Measurements from ENCODE around the gene CYTH4. TPM values are rescaled to one million over a fixed set of nuclear protein-coding genes. Genes with fewer than 3 reads are reported as not detected.

The CYTH4 gene
- total RNA-seq, 1 experiment from 2014 or later, result 0.15 TPM

- TF ChIP-seq ZNF532 (CRISPR knock-in tag; IDR thresholded peaks at IDR 0.05; ENCODE audit: borderline replicate concordance), result no peak
- TF ChIP-seq MYBL2 (CRISPR knock-in tag; IDR thresholded peaks at IDR 0.05), result no peak
- TF ChIP-seq ATF3 (CRISPR knock-in tag; conservative IDR thresholded peaks at IDR 0.05), result no peak
- TF ChIP-seq, protein P1, sequence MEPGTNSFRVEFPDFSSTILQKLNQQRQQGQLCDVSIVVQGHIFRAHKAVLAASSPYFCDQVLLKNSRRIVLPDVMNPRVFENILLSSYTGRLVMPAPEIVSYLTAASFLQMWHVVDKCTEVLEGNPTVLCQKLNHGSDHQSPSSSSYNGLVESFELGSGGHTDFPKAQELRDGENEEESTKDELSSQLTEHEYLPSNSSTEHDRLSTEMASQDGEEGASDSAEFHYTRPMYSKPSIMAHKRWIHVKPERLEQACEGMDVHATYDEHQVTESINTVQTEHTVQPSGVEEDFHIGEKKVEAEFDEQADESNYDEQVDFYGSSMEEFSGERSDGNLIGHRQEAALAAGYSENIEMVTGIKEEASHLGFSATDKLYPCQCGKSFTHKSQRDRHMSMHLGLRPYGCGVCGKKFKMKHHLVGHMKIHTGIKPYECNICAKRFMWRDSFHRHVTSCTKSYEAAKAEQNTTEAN (CRISPR knock-in tag; IDR thresholded peaks at IDR 0.05), result no peak
- no peak for TF ChIP-seq PRRX2 (CRISPR knock-in tag; IDR thresholded peaks at IDR 0.05)
- TF ChIP-seq CREB1 (CRISPR knock-in tag; IDR thresholded peaks at IDR 0.05), result no peak
Measured at GRCh38 chr22:37275622-37276021, 6.7 kb upstream of the CYTH4 start (continued).

GRCh38 chr22:37276776-37277175 lies 5.5 kb upstream of the CYTH4 start:
- CTCF ChIA-PET, result interaction anchor here (1.7 kb wide), 1 partner anchor 9 kb away, joined by 7 read pairs; no protein-coding TSS in a partner anchor
- Mint-ChIP-seq H3K36me3 (no peaks in the 10 kb centered on the region), H3K4me1 (no peaks in the 10 kb centered on the region; the same call in 1 of the 2 replicates), H3K27me3 (ENCODE audit: low read depth) (no peaks in the 10 kb centered on the region; the same call in 1 of the 2 replicates), H3K4me3 (no peak overlapping the region), H3K27ac (no peak overlapping the region), H3K9me3 (peaks cover 6% of the 10 kb centered on the region)
- ATAC-seq (peak; percentile 51; the same call in 1 of the 2 replicates), DNase-seq (ENCODE audit: low spot score) (no peak)
- POLR2A ChIA-PET, result no interaction called here
- TF ChIP-seq ATF3 (CRISPR knock-in tag; conservative IDR thresholded peaks at IDR 0.05) (no peak), ZBTB21 (CRISPR knock-in tag; IDR thresholded peaks at IDR 0.05; ENCODE audit: borderline replicate concordance) (no peak), RELA (CRISPR knock-in tag; IDR thresholded peaks at IDR 0.05; ENCODE audit: borderline replicate concordance) (no peak), USF2 (CRISPR knock-in tag; IDR thresholded peaks at IDR 0.05) (peak; percentile 89), MXD4 (CRISPR knock-in tag; IDR thresholded peaks at IDR 0.05; ENCODE audit: borderline replicate concordance) (no peak), FOXJ3 (CRISPR knock-in tag; IDR thresholded peaks at IDR 0.05; ENCODE audit: borderline replicate concordance) (no peak), ZNF263 (CRISPR knock-in tag; IDR thresholded peaks at IDR 0.05; ENCODE audit: low read depth) (no peak)
- TF ChIP-seq, protein P2, sequence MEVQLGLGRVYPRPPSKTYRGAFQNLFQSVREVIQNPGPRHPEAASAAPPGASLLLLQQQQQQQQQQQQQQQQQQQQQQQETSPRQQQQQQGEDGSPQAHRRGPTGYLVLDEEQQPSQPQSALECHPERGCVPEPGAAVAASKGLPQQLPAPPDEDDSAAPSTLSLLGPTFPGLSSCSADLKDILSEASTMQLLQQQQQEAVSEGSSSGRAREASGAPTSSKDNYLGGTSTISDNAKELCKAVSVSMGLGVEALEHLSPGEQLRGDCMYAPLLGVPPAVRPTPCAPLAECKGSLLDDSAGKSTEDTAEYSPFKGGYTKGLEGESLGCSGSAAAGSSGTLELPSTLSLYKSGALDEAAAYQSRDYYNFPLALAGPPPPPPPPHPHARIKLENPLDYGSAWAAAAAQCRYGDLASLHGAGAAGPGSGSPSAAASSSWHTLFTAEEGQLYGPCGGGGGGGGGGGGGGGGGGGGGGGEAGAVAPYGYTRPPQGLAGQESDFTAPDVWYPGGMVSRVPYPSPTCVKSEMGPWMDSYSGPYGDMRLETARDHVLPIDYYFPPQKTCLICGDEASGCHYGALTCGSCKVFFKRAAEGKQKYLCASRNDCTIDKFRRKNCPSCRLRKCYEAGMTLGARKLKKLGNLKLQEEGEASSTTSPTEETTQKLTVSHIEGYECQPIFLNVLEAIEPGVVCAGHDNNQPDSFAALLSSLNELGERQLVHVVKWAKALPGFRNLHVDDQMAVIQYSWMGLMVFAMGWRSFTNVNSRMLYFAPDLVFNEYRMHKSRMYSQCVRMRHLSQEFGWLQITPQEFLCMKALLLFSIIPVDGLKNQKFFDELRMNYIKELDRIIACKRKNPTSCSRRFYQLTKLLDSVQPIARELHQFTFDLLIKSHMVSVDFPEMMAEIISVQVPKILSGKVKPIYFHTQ (CRISPR knock-in tag; IDR thresholded peaks at IDR 0.05), result no peak
- TF ChIP-seq, protein P3, sequence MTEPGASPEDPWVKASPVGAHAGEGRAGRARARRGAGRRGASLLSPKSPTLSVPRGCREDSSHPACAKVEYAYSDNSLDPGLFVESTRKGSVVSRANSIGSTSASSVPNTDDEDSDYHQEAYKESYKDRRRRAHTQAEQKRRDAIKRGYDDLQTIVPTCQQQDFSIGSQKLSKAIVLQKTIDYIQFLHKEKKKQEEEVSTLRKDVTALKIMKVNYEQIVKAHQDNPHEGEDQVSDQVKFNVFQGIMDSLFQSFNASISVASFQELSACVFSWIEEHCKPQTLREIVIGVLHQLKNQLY (CRISPR knock-in tag; IDR thresholded peaks at IDR 0.05), result no peak
- TF ChIP-seq, protein P4, sequence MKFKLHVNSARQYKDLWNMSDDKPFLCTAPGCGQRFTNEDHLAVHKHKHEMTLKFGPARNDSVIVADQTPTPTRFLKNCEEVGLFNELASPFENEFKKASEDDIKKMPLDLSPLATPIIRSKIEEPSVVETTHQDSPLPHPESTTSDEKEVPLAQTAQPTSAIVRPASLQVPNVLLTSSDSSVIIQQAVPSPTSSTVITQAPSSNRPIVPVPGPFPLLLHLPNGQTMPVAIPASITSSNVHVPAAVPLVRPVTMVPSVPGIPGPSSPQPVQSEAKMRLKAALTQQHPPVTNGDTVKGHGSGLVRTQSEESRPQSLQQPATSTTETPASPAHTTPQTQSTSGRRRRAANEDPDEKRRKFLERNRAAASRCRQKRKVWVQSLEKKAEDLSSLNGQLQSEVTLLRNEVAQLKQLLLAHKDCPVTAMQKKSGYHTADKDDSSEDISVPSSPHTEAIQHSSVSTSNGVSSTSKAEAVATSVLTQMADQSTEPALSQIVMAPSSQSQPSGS (CRISPR knock-in tag; IDR thresholded peaks at IDR 0.05; ENCODE audit: borderline replicate concordance, low read depth), result no peak
- TF ChIP-seq, protein P1 (CRISPR knock-in tag; IDR thresholded peaks at IDR 0.05), result no peak
- TF ChIP-seq, protein P5, sequence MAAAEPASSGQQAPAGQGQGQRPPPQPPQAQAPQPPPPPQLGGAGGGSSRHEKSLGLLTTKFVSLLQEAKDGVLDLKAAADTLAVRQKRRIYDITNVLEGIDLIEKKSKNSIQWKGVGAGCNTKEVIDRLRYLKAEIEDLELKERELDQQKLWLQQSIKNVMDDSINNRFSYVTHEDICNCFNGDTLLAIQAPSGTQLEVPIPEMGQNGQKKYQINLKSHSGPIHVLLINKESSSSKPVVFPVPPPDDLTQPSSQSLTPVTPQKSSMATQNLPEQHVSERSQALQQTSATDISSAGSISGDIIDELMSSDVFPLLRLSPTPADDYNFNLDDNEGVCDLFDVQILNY (CRISPR knock-in tag; IDR thresholded peaks at IDR 0.05), result no peak
- TF ChIP-seq, protein P6, sequence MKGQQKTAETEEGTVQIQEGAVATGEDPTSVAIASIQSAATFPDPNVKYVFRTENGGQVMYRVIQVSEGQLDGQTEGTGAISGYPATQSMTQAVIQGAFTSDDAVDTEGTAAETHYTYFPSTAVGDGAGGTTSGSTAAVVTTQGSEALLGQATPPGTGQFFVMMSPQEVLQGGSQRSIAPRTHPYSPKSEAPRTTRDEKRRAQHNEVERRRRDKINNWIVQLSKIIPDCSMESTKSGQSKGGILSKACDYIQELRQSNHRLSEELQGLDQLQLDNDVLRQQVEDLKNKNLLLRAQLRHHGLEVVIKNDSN (CRISPR knock-in tag; IDR thresholded peaks at IDR 0.05), result peak; percentile 83
